Activated CD4-positive, alpha-beta T cell treated with anti-CD3 and anti-CD28 coated beads for 24 hours (primary cell): ENCODE results near the gene CCL24.
"Not testable (repeated sequence)": the region's sequence is repeated elsewhere in the genome, so short reads cannot be mapped to it uniquely, and the experiment has no call there.

Experiments used
- DNase-seq, 2 donors: peaks; one replicate each; pipeline ENCODE4 v3.0.0-alpha.2; 2020; ENCODE audit warnings: low read depth in 2 of 2

Gene CCL24

GRCh38 chr7:75780647-75781273, 32.8 kb downstream of the CCL24 start:
- DNase-seq: not testable (repeated sequence)

GRCh38 chr7:75779516-75779915, 34.1 kb downstream of the CCL24 start:
- not testable (repeated sequence) for DNase-seq

GRCh38 chr7:75779035-75779434, 34.6 kb downstream of the CCL24 start:
- DNase-seq: not testable (repeated sequence)

GRCh38 chr7:75776295-75776971, 37.2 kb downstream of the CCL24 start:
- peak; percentile 42 to 50 for DNase-seq

GRCh38 chr7:75773958-75774357, 39.6 kb downstream of the CCL24 start:
- not testable (repeated sequence) for DNase-seq

GRCh38 chr7:75772081-75773077, 41.2 kb downstream of the CCL24 start, which contains the start of gene CCL26:
Gene CCL26 (minus strand): TSS chr7:75772211. CDS start chr7:75772176, 35 bp downstream.
- no peak for DNase-seq

GRCh38 chr7:75771224-75771623, 42.4 kb downstream of the CCL24 start:
- no peak for DNase-seq

- no peak for DNase-seq
Observed at GRCh38 chr7:75762350-75762917, 51.2 kb downstream of the CCL24 start.

- not testable (repeated sequence) for DNase-seq
Observed at GRCh38 chr7:75761801-75762200, 51.8 kb downstream of the CCL24 start.
